ENCODE results near the gene TOP3B.
A peak's percentile ranks its signal among the peaks of the same experiment; 100 is the strongest.

Gene TOP3B

DNA sequence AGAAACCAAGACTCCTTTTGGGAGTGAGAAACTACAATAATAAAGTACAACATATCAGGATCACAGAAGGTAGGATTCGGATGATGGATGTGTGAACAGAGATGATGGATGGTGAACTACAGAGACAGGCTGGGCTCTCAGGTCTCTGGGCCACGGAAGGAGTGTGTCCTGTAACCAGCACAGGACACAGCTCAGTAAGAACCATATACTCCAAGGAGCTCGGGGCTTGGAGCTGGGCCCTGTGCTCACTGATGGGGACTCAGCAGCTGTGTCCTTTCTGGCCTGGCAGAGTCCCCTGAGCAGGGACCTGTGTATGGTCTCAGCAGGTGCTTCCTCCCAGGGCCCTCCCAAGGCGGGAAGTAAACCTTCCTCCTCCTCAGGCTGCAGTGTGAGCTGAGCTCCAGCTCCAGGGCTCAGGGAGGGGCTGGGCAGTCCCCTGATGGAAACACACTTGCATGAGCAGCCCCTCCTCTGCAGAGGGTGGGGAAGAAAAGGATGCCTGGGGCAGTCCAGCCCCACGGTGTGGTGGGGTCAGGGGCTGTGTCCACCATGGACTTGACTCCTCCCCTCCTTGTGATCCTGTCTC is 39.8 kb upstream of the TOP3B start:
- Histone ChIP-seq H3K79me2 (ENCODE audit: control insufficient read depth, low read length) (peaks cover 26% of the 10 kb centered on the region), H3F3A (ENCODE audit: control insufficient read depth, insufficient read depth) (peaks cover 21% of the 10 kb centered on the region), H3K9me3 (ENCODE audit: control insufficient read depth, insufficient read depth, low read length) (no peaks in the 10 kb centered on the region), H3K9me2 (replicated peaks; ENCODE audit: control insufficient read depth, low read length) (no peaks in the 10 kb centered on the region), H3K4me3 (ENCODE audit: low read length) (peak overlapping the region; percentile 54), H3K27ac (ENCODE audit: low read depth, low read length) (peak overlapping the region; percentile 97), H4K20me1 (ENCODE audit: control insufficient read depth, insufficient read depth, low read depth, low read length) (no peaks in the 10 kb centered on the region), H3K36me3 (ENCODE audit: control insufficient read depth, low read length) (peaks cover 59% of the 10 kb centered on the region), H3K4me1 (ENCODE audit: control insufficient read depth, low read length) (peaks cover 61% of the 10 kb centered on the region), H3K27me3 (ENCODE audit: control insufficient read depth, low read length) (no peaks in the 10 kb centered on the region), H3K4me2 (ENCODE audit: low read length) (peak overlapping the region; percentile 98)
- TF ChIP-seq, protein P1, sequence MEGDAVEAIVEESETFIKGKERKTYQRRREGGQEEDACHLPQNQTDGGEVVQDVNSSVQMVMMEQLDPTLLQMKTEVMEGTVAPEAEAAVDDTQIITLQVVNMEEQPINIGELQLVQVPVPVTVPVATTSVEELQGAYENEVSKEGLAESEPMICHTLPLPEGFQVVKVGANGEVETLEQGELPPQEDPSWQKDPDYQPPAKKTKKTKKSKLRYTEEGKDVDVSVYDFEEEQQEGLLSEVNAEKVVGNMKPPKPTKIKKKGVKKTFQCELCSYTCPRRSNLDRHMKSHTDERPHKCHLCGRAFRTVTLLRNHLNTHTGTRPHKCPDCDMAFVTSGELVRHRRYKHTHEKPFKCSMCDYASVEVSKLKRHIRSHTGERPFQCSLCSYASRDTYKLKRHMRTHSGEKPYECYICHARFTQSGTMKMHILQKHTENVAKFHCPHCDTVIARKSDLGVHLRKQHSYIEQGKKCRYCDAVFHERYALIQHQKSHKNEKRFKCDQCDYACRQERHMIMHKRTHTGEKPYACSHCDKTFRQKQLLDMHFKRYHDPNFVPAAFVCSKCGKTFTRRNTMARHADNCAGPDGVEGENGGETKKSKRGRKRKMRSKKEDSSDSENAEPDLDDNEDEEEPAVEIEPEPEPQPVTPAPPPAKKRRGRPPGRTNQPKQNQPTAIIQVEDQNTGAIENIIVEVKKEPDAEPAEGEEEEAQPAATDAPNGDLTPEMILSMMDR (IDR thresholded peaks at IDR 0.05; ENCODE audit: low read depth, low read length, poor library complexity, severe bottlenecking), result no peak

GRCh38 chr22:22021162-22021750 is 38.7 kb upstream of the TOP3B start:
- peaks cover 18% of the 10 kb centered on the region for H3F3A ChIP-seq (ENCODE audit: control insufficient read depth, insufficient read depth)
- H3K4me2 ChIP-seq (ENCODE audit: low read length), result no peak overlapping the region; the same call in 1 of the 2 replicates
- no peak overlapping the region for H3K4me3 ChIP-seq (ENCODE audit: low read length)
- peaks cover 57% of the 10 kb centered on the region for H3K36me3 ChIP-seq (ENCODE audit: control insufficient read depth, low read length)
- TF ChIP-seq EZH2phosphoT487 (IDR thresholded peaks at IDR 0.05; ENCODE audit: borderline replicate concordance, low read length), result no peak
- TF ChIP-seq, protein P1 (IDR thresholded peaks at IDR 0.05; ENCODE audit: low read depth, low read length, poor library complexity, severe bottlenecking), result no peak
- H3K9me2 ChIP-seq (replicated peaks; ENCODE audit: control insufficient read depth, low read length), result no peaks in the 10 kb centered on the region
- no peaks in the 10 kb centered on the region for H3K9me3 ChIP-seq (ENCODE audit: control insufficient read depth, insufficient read depth, low read length)
- H4K20me1 ChIP-seq (ENCODE audit: control insufficient read depth, insufficient read depth, low read depth, low read length), result no peaks in the 10 kb centered on the region
- peak overlapping the region; percentile 97; the same call in 1 of the 2 replicates for H3K27ac ChIP-seq (ENCODE audit: low read depth, low read length)
- H3K27me3 ChIP-seq (ENCODE audit: control insufficient read depth, low read length), result no peaks in the 10 kb centered on the region
- peaks cover 52% of the 10 kb centered on the region for H3K4me1 ChIP-seq (ENCODE audit: control insufficient read depth, low read length)
- peaks cover 19% of the 10 kb centered on the region for H3K79me2 ChIP-seq (ENCODE audit: control insufficient read depth, low read length)

GRCh38 chr22:22020425-22020852 is 37.9 kb upstream of the TOP3B start:
- Histone ChIP-seq H4K20me1 (ENCODE audit: control insufficient read depth, insufficient read depth, low read depth, low read length) (no peaks in the 10 kb centered on the region), H3K79me2 (ENCODE audit: control insufficient read depth, low read length) (peaks cover 15% of the 10 kb centered on the region), H3K27me3 (ENCODE audit: control insufficient read depth, low read length) (no peaks in the 10 kb centered on the region), H3F3A (ENCODE audit: control insufficient read depth, insufficient read depth) (peaks cover 15% of the 10 kb centered on the region), H3K36me3 (ENCODE audit: control insufficient read depth, low read length) (peaks cover 54% of the 10 kb centered on the region), H3K9me3 (ENCODE audit: control insufficient read depth, insufficient read depth, low read length) (no peaks in the 10 kb centered on the region), H3K4me3 (ENCODE audit: low read length) (no peak overlapping the region), H3K4me1 (ENCODE audit: control insufficient read depth, low read length) (peaks cover 45% of the 10 kb centered on the region), H3K4me2 (ENCODE audit: low read length) (no peak overlapping the region), H3K27ac (ENCODE audit: low read depth, low read length) (no peak overlapping the region), H3K9me2 (replicated peaks; ENCODE audit: control insufficient read depth, low read length) (no peaks in the 10 kb centered on the region)
- TF ChIP-seq, protein P1 (IDR thresholded peaks at IDR 0.05; ENCODE audit: low read depth, low read length, poor library complexity, severe bottlenecking), result no peak

All from DOHH2 (cell line).